HepG2 (cell line): ENCODE measurements around the gene RERE. TPM values are rescaled to one million over a fixed set of nuclear protein-coding genes. Genes with fewer than 3 reads are reported as not detected.

Source experiments
- FOXP1 ChIP-seq, 2 experiments: fragments of 450-650 bp in 1 of 2; IDR thresholded peaks; 2 replicates each; pipeline ENCODE4 v1.6.1; 2017 to 2018; ENCODE audit warnings: antibody characterized with exemption in 1 of 2
- HNRNPK ChIP-seq: fragments of 200-400 bp; formaldehyde crosslinking; IDR thresholded peaks from 2 replicates; pipeline ENCODE4 v1.6.1; 2018; ENCODE audit warnings: low read length, low read depth, moderate library complexity, mild to moderate bottlenecking; ENCODE audit not compliant: poor library complexity, severe bottlenecking
- KDM5B ChIP-seq: sonication (generic); formaldehyde crosslinking; IDR thresholded peaks from 2 replicates; pipeline ENCODE4 v1.4.0; 2020; ENCODE audit warnings: missing genetic modification reagents, mild to moderate bottlenecking, borderline replicate concordance
- MLLT10 ChIP-seq: sonication (generic); formaldehyde crosslinking; IDR thresholded peaks from 2 replicates; pipeline ENCODE4 v1.4.0; 2020; ENCODE audit warnings: missing genetic modification reagents
- SCMH1 ChIP-seq: sonication (generic); formaldehyde crosslinking; IDR thresholded peaks from 2 replicates; pipeline ENCODE4 v1.9.0; 2021; ENCODE audit warnings: missing genetic modification reagents, mild to moderate bottlenecking, borderline replicate concordance
- SMC3 ChIP-seq: IDR thresholded peaks from 2 replicates; pipeline ENCODE4 v1.6.1; 2011; ENCODE audit warnings: low read length, improper control_type of control experiment
- TBP ChIP-seq: sonication (generic); formaldehyde crosslinking; IDR thresholded peaks from 2 replicates; pipeline ENCODE4 v1.5.0; 2020; ENCODE audit warnings: missing genetic modification reagents
- TP53 ChIP-seq: sonication (generic); formaldehyde crosslinking; conservative IDR thresholded peaks from 2 replicates; pipeline ENCODE4 v1.4.0; 2020; ENCODE audit warnings: missing genetic modification reagents
- ZNF253 ChIP-seq: sonication (generic); formaldehyde crosslinking; IDR thresholded peaks from 2 replicates; pipeline ENCODE4 v1.8.0; 2022; ENCODE audit warnings: mild to moderate bottlenecking, missing genetic modification reagents, borderline replicate concordance
- ZNF549 ChIP-seq: sonication (generic); formaldehyde crosslinking; IDR thresholded peaks from 2 replicates; pipeline ENCODE4 v1.5.0; 2020; ENCODE audit warnings: missing genetic modification reagents
- ZNF703 ChIP-seq: sonication (generic); formaldehyde crosslinking; IDR thresholded peaks from 2 replicates; pipeline ENCODE4 v1.5.1; 2020; ENCODE audit warnings: missing genetic modification reagents, mild to moderate bottlenecking, moderate library complexity, borderline replicate concordance
- ZSCAN12 ChIP-seq: sonication (generic); formaldehyde crosslinking; IDR thresholded peaks from 2 replicates; pipeline ENCODE4 v1.9.0; 2021; ENCODE audit warnings: mild to moderate bottlenecking, missing genetic modification reagents
- ZSCAN20 ChIP-seq: sonication (generic); formaldehyde crosslinking; IDR thresholded peaks from 2 replicates; pipeline ENCODE4 v1.4.0; 2020; ENCODE audit warnings: missing genetic modification reagents, mild to moderate bottlenecking, borderline replicate concordance
- polyA plus RNA-seq, 8 experiments: library from polyadenylated mRNA; depleted of rRNA in 3 of 8; stranded (reverse) in 7 of 8; unstranded in 1 of 8; fragments of >200 nt; fragmentation: Illumina TruSeq in 4 of 8; extraction: Trizol in 4 of 8; gene quantifications; 2 replicates each; pipeline versions ENCODE4 v1.2.1 to v1.2.3, GENCODE V29; 2011 to 2016; ENCODE audit warnings: low read depth in 4 of 8, missing spikeins in 1 of 8, mixed read lengths in 1 of 8; ENCODE audit not compliant: insufficient read depth in 1 of 8
- total RNA-seq, 5 experiments: library from RNA; depleted of rRNA; stranded (reverse); fragments of >200 nt; fragmentation: Illumina TruSeq; extraction: Trizol; gene quantifications; 2 replicates each; pipeline ENCODE4 v1.2.3, GENCODE V29; 2016; ENCODE audit warnings: low read depth in 1 of 5
- TF ChIP-seq, protein P1 (sequence below): sonication (generic); formaldehyde crosslinking; IDR thresholded peaks from 2 replicates; pipeline ENCODE4 v1.4.0; 2020; ENCODE audit warnings: missing genetic modification reagents, borderline replicate concordance
- TF ChIP-seq, protein P2 (sequence below): sonication (generic); formaldehyde crosslinking; IDR thresholded peaks from 2 replicates; pipeline ENCODE4 v1.4.0; 2020; ENCODE audit warnings: missing genetic modification reagents

RERE gene
- total and polyA plus RNA-seq, 2 of the 13 experiments (the other 11 are each of a cell fraction or from before 2014, with no cell fraction given) = 18.3 to 21.9 TPM

DNA sequence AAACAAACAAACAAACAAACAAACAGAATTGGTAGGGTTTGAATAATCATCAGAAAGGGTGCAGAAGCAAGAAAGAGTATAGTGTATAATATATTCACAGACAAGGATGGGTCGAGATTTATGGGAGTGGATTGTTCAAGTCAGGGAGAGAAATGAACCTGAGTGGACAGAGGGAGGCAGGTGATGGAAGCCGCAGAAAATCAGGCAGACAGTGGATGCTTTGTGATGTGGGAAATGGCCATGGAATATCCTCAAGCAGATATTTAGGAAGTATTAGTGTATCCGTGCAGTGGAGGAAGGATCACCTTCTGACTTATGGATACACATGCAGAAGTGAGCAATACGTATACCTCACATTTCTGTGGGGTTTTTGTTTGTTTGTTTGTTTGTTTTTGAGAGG is 513.6 kb downstream of the RERE start (continued):
- TF ChIP-seq, protein P1, sequence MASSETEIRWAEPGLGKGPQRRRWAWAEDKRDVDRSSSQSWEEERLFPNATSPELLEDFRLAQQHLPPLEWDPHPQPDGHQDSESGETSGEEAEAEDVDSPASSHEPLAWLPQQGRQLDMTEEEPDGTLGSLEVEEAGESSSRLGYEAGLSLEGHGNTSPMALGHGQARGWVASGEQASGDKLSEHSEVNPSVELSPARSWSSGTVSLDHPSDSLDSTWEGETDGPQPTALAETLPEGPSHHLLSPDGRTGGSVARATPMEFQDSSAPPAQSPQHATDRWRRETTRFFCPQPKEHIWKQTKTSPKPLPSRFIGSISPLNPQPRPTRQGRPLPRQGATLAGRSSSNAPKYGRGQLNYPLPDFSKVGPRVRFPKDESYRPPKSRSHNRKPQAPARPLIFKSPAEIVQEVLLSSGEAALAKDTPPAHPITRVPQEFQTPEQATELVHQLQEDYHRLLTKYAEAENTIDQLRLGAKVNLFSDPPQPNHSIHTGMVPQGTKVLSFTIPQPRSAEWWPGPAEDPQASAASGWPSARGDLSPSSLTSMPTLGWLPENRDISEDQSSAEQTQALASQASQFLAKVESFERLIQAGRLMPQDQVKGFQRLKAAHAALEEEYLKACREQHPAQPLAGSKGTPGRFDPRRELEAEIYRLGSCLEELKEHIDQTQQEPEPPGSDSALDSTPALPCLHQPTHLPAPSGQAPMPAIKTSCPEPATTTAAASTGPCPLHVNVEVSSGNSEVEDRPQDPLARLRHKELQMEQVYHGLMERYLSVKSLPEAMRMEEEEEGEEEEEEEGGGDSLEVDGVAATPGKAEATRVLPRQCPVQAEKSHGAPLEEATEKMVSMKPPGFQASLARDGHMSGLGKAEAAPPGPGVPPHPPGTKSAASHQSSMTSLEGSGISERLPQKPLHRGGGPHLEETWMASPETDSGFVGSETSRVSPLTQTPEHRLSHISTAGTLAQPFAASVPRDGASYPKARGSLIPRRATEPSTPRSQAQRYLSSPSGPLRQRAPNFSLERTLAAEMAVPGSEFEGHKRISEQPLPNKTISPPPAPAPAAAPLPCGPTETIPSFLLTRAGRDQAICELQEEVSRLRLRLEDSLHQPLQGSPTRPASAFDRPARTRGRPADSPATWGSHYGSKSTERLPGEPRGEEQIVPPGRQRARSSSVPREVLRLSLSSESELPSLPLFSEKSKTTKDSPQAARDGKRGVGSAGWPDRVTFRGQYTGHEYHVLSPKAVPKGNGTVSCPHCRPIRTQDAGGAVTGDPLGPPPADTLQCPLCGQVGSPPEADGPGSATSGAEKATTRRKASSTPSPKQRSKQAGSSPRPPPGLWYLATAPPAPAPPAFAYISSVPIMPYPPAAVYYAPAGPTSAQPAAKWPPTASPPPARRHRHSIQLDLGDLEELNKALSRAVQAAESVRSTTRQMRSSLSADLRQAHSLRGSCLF (CRISPR knock-in tag) = no peak
- TF ChIP-seq ZNF703 (CRISPR knock-in tag) = no peak
- no peak for TF ChIP-seq MLLT10
- TF ChIP-seq HNRNPK = no peak
- TF ChIP-seq KDM5B (CRISPR knock-in tag) = no peak
- TF ChIP-seq, protein P2, sequence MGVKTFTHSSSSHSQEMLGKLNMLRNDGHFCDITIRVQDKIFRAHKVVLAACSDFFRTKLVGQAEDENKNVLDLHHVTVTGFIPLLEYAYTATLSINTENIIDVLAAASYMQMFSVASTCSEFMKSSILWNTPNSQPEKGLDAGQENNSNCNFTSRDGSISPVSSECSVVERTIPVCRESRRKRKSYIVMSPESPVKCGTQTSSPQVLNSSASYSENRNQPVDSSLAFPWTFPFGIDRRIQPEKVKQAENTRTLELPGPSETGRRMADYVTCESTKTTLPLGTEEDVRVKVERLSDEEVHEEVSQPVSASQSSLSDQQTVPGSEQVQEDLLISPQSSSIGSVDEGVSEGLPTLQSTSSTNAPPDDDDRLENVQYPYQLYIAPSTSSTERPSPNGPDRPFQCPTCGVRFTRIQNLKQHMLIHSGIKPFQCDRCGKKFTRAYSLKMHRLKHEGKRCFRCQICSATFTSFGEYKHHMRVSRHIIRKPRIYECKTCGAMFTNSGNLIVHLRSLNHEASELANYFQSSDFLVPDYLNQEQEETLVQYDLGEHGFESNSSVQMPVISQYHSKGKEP (CRISPR knock-in tag) = no peak
- TF ChIP-seq SCMH1 = no peak
- no peak for TF ChIP-seq TBP (CRISPR knock-in tag)
- no peak for TF ChIP-seq FOXP1 (IDR thresholded peaks at IDR 0.05)
- no peak for TF ChIP-seq FOXP1 (CRISPR knock-in tag; IDR thresholded peaks at IDR 0.05)
- TF ChIP-seq ZNF549 (CRISPR knock-in tag) = no peak
- TF ChIP-seq ZSCAN20 (CRISPR knock-in tag) = no peak
- no peak for TF ChIP-seq TP53 (CRISPR knock-in tag)
- no peak for TF ChIP-seq ZSCAN12 (CRISPR knock-in tag)
- no peak for TF ChIP-seq SMC3
- TF ChIP-seq ZNF253 (CRISPR knock-in tag) = no peak
